Ovary (tissue), 9 donors: ENCODE measurements around the gene LCN6. TPM values are rescaled to one million over a fixed set of nuclear protein-coding genes. Genes with fewer than 3 reads are reported as not detected.

ENCODE experiments used
- DNase-seq, 5 donors: peaks; one replicate each; pipeline ENCODE4 v3.0.0-alpha.2; 2019 to 2020
- H3K27ac ChIP-seq, 2 donors: fragments of 200-600 bp; one replicate each; pipeline versions ENCODE4 v1.5.1 to v1.8.0; 2019 to 2022
- H3K27me3 ChIP-seq: fragments of 200-600 bp; one replicate; pipeline ENCODE4 v1.8.0; 2022
- H3K36me3 ChIP-seq: fragments of 200-600 bp; sonication (generic); one replicate; pipeline ENCODE4 v1.5.1; 2019
- H3K4me1 ChIP-seq: one replicate; pipeline ENCODE4 v1.8.1; 2013; ENCODE audit warnings: mild to moderate bottlenecking, moderate library complexity; ENCODE audit not compliant: insufficient read depth
- H3K4me3 ChIP-seq: fragments of 200-600 bp; sonication (generic); one replicate; pipeline ENCODE4 v1.5.1; 2017
- H3K9me3 ChIP-seq, 2 donors: fragments of 200-600 bp in 1 of 2; sonication (generic) in 1 of 2; one replicate each; pipeline versions ENCODE4 v1.5.1 to v1.8.1; 2013 to 2019; ENCODE audit warnings: mild to moderate bottlenecking in 1 of 2, moderate library complexity in 1 of 2
- CTCF ChIP-seq, 3 donors: fragments of 450-650 bp in 2 of 3; fragments of 200-600 bp in 1 of 3; IDR thresholded peaks; one replicate each; pipeline versions ENCODE4 v1.5.1 to v1.8.0; 2016 to 2022; ENCODE audit warnings: antibody characterized with exemption in 3 of 3, mild to moderate bottlenecking in 1 of 3
- EP300 ChIP-seq: sonication (generic); formaldehyde crosslinking; IDR thresholded peaks from one replicate; pipeline ENCODE4 v1.6.1; 2017; ENCODE audit warnings: antibody characterized with exemption
- POLR2A ChIP-seq: fragments of 450-650 bp; IDR thresholded peaks from one replicate; pipeline ENCODE4 v1.6.1; 2017; ENCODE audit warnings: antibody characterized with exemption, mild to moderate bottlenecking, moderate library complexity
- WGBS, 3 donors: extraction: QIAGEN DNeasy Blood & Tissue Kit in 1 of 3; methylation state at CpG; one replicate each; pipeline versions ENCODE4 v1.1.5 to v1.1.7; 2013 to 2017; 5-methylcytosine and 5-hydroxymethylcytosine counted together
- intact Hi-C, 4 donors: fragments of 100-400 bp; cut with DNase I; formaldehyde crosslinking; loops; one replicate each; pipeline versions ENCODE4 v1.11.0 to v1.15.1; 2022 to 2023
- polyA plus RNA-seq, 2 donors: library from polyadenylated mRNA; stranded (reverse); fragments of 200-250 nt in 1 of 2; fragments of 350-450 nt in 1 of 2; fragmentation: Illumina TruSeq in 1 of 2; extraction: RNeasy Lipid Tissue Mini Kit (QIAGEN cat#74804) in 1 of 2; gene quantifications; one replicate each; pipeline ENCODE4 v1.2.3, GENCODE V29; 2013 to 2014
- total RNA-seq, 7 donors: library from RNA; depleted of rRNA in 2 of 7; stranded (reverse); fragments of >200 nt in 2 of 7; fragmentation: NEBNext Ultra II Directional in 3 of 7; extraction: Animal tissue kit (Norgen Biotek cat#: 25700) in 3 of 7; gene quantifications; one replicate each; pipeline versions ENCODE4 v1.1.0 to v1.2.4, GENCODE V29; 2016 to 2023
- donor health status: DM: no; HTN: no; CAD: no; lungs with moderate emphysema.
- donor health status: DM: no; HTN: no; CAD: no.
- donor health status: Bipolar disorder and iron deficiency.
- donor health status: DM: yes; HTN: yes; CAD: no.
- donor health status: DM: no; HTN: no; CAD: no.
- donor health status: DM: yes; HTN: yes; CAD: no.

Gene LCN6
- total and polyA plus RNA-seq, 9 donors: 1.6 to 59.3 (median 8.3) TPM

GRCh38 chr9:136746155-136746490 lies 2.2 kb downstream of the LCN6 start:
- Histone ChIP-seq H3K27ac (no peak overlapping the region), H3K9me3 (no peaks in the 10 kb centered on the region), H3K4me1 (peaks cover under 1% of the 10 kb centered on the region), H3K27me3 (no peaks in the 10 kb centered on the region), H3K36me3 (no peaks in the 10 kb centered on the region), H3K4me3 (no peak overlapping the region)
- no peak for TF ChIP-seq EP300
- DNase-seq: no peak
- intact Hi-C loops: no loop called here
- 80 to 90% (median 87%) methylated on average over 14 to 22 of the region's 22 CpGs for WGBS, 3 donors

- no peak for TF ChIP-seq EP300
- no peak for TF ChIP-seq POLR2A
- TF ChIP-seq CTCF (IDR thresholded peaks at IDR 0.05): no peak
- H3K27me3 ChIP-seq: no peaks in the 10 kb centered on the region
- no peaks in the 10 kb centered on the region for H3K36me3 ChIP-seq
- DNase-seq: no peak
- 77 to 86% (median 80%) methylated on average over 21 to 23 of the region's 23 CpGs for WGBS, 3 donors
- H3K4me3 ChIP-seq: no peak overlapping the region
- intact Hi-C loops: no loop called here
- peaks cover 3% of the 10 kb centered on the region for H3K4me1 ChIP-seq
- no peak overlapping the region for H3K27ac ChIP-seq
- no peaks in the 10 kb centered on the region for H3K9me3 ChIP-seq
Observed at GRCh38 chr9:136745389-136746154, 2.8 kb downstream of the LCN6 start.

GRCh38 chr9:136744773-136745172 lies 3.6 kb downstream of the LCN6 start:
- H3K4me3 ChIP-seq: no peak overlapping the region
- TF ChIP-seq POLR2A (no peak), CTCF (IDR thresholded peaks at IDR 0.05) (no peak), EP300 (no peak)
- intact Hi-C loops: no loop called here
- H3K4me1 ChIP-seq: peaks cover 3% of the 10 kb centered on the region
- H3K36me3 ChIP-seq: no peaks in the 10 kb centered on the region
- H3K9me3 ChIP-seq: no peaks in the 10 kb centered on the region
- WGBS, 3 donors: 84 to 87% (median 86%) methylated on average over 15 to 18 of the region's 18 CpGs
- H3K27ac ChIP-seq: no peak overlapping the region
- DNase-seq: no peak
- no peaks in the 10 kb centered on the region for H3K27me3 ChIP-seq

- Histone ChIP-seq H3K4me1 (peaks cover 3% of the 10 kb centered on the region), H3K27me3 (no peaks in the 10 kb centered on the region), H3K36me3 (no peaks in the 10 kb centered on the region), H3K27ac (no peak overlapping the region), H3K4me3 (no peak overlapping the region), H3K9me3 (no peaks in the 10 kb centered on the region)
- intact Hi-C loops: no loop called here
- WGBS, 3 donors: 69 to 78% (median 75%) methylated on average over 15 to 16 of the region's 16 CpGs
- TF ChIP-seq CTCF (IDR thresholded peaks at IDR 0.05): no peak
- no peak for DNase-seq
Observed at GRCh38 chr9:136743639-136744211, 4.6 kb downstream of the LCN6 start.
